Spleen (tissue), 11 donors: Measurements from ENCODE around the gene SLC11A1. TPM values are rescaled to one million over a fixed set of nuclear protein-coding genes. Genes with fewer than 3 reads are reported as not detected.

Experiments used
- DNase-seq: peaks from one replicate; pipeline ENCODE4 v3.0.0-alpha.2; 2020
- H3K27ac ChIP-seq, 8 donors: fragments of 200-600 bp; sonication (generic) in 7 of 8; 1 replicate in 4 of 8; 2 replicates in 4 of 8; pipeline versions ENCODE4 v1.5.0 to v1.8.0; 2016 to 2021; ENCODE audit warnings: inconsistent platforms in 4 of 8, mild to moderate bottlenecking in 4 of 8, moderate library complexity in 1 of 8
- H3K27me3 ChIP-seq, 7 donors: fragments of 200-600 bp; sonication (generic) in 6 of 7; replicated peaks in 1 of 7; 1 replicate in 4 of 7; 2 replicates in 3 of 7; pipeline versions ENCODE4 v1.5.0 to v1.8.0; 2016 to 2021; ENCODE audit warnings: inconsistent platforms in 3 of 7, mild to moderate bottlenecking in 1 of 7
- H3K36me3 ChIP-seq, 6 donors: fragments of 200-600 bp; sonication (generic) in 5 of 6; 1 replicate in 4 of 6; 2 replicates in 2 of 6; pipeline versions ENCODE4 v1.5.0 to v1.8.0; 2016 to 2021; ENCODE audit warnings: inconsistent platforms in 2 of 6
- H3K4me1 ChIP-seq, 6 donors: fragments of 200-600 bp; sonication (generic) in 5 of 6; 1 replicate in 3 of 6; 2 replicates in 3 of 6; pipeline versions ENCODE4 v1.5.0 to v1.8.0; 2016 to 2021; ENCODE audit warnings: inconsistent platforms in 3 of 6
- H3K4me3 ChIP-seq, 8 donors: fragments of 200-600 bp; sonication (generic) in 7 of 8; 1 replicate in 4 of 8; 2 replicates in 4 of 8; pipeline versions ENCODE4 v1.5.0 to v1.8.0; 2016 to 2021; ENCODE audit warnings: inconsistent platforms in 4 of 8, mild to moderate bottlenecking in 4 of 8, moderate library complexity in 2 of 8
- H3K9me3 ChIP-seq, 8 donors: fragments of 200-600 bp; sonication (generic) in 7 of 8; 1 replicate in 4 of 8; 2 replicates in 4 of 8; pipeline versions ENCODE4 v1.5.0 to v1.8.0; 2016 to 2021; ENCODE audit warnings: inconsistent platforms in 4 of 8
- CTCF ChIP-seq, 11 experiments: fragments of 200-600 bp in 7 of 11; fragments of 450-650 bp in 4 of 11; sonication (generic) in 4 of 11; IDR thresholded peaks in 8 of 11; conservative IDR thresholded peaks in 3 of 11; 1 replicate in 7 of 11; 2 replicates in 4 of 11; pipeline versions ENCODE4 v1.4.0 to v1.8.0; 2016 to 2021; ENCODE audit warnings: antibody characterized with exemption in 11 of 11, inconsistent platforms in 4 of 11, mild to moderate bottlenecking in 1 of 11
- POLR2A ChIP-seq, 3 donors: fragments of 450-650 bp; IDR thresholded peaks; one replicate each; pipeline ENCODE4 v1.5.1; 2017; ENCODE audit warnings: antibody characterized with exemption in 3 of 3, mild to moderate bottlenecking in 1 of 3
- POLR2AphosphoS5 ChIP-seq, 3 donors: sonication (generic); formaldehyde crosslinking; IDR thresholded peaks; one replicate each; pipeline ENCODE4 v1.5.1; 2017; ENCODE audit warnings: antibody characterized with exemption in 3 of 3
- WGBS, 5 donors: extraction: QIAGEN DNeasy Blood & Tissue Kit in 3 of 5; methylation state at CpG; one replicate each; pipeline versions ENCODE4 v1.1.5 to v1.1.7; 2013 to 2018; 5-methylcytosine and 5-hydroxymethylcytosine counted together
- intact Hi-C: fragments of 100-400 bp; cut with DNase I; formaldehyde crosslinking; loops from one replicate; pipeline ENCODE4 v1.15.0; 2023; ENCODE audit warnings: low total_unique reads
- polyA plus RNA-seq, 3 donors: library from polyadenylated mRNA; stranded (reverse); fragments of 200-250 nt; gene quantifications; one replicate each; pipeline ENCODE4 v1.2.1, GENCODE V29; 2013
- total RNA-seq, 7 donors: library from RNA; depleted of rRNA in 3 of 7; stranded (reverse); fragments of >200 nt in 3 of 7; fragmentation: NEBNext Ultra II Directional in 4 of 7; extraction: Animal tissue kit (Norgen Biotek cat#: 25700) in 4 of 7; gene quantifications; one replicate each; pipeline versions ENCODE4 v1.1.0 to v1.2.1, GENCODE V29; 2016 to 2021
- donor health status: healthy with polysubstance abuse.
- donor health status: DM: no; HTN: no; CAD: no; lungs with moderate emphysema.
- donor health status: DM: no; HTN: no; CAD: no.
- donor health status: Bipolar disorder and iron deficiency.
- donor health status: healthy.
- donor health status: DM: no; HTN: no; CAD: no.
- donor health status: DM: yes; HTN: yes; CAD: no.

SLC11A1 gene
- total and polyA plus RNA-seq, 10 donors: 6.2 to 576 (median 88.0) TPM

- Histone ChIP-seq H3K4me3 (peak overlapping the region in 1 of 8 donors; percentile 35), H3K36me3 (no peaks in the 10 kb centered on the region), H3K27ac (peak overlapping the region in 7 of 8 donors; percentile 29 to 87 (median 79)), H3K9me3 (no peaks in the 10 kb centered on the region), H3K4me1 (peaks cover 0 to 24% (median 0%) of the 10 kb centered on the region in 6 donors), H3K27me3 (no peaks in the 10 kb centered on the region)
- peak in 1 of 3 donors; percentile 84 for TF ChIP-seq POLR2AphosphoS5 (IDR thresholded peaks at IDR 0.05)
- no peak for TF ChIP-seq CTCF (IDR thresholded peaks at IDR 0.05 in 8 of 11, conservative IDR thresholded peaks at IDR 0.05 in 3 of 11)
- TF ChIP-seq POLR2A (IDR thresholded peaks at IDR 0.05): no peak
- no peak for DNase-seq
- intact Hi-C loops: no loop called here
- WGBS, 5 donors: 66 to 75% (median 73%) methylated on average over 5 of the region's 5 CpGs
Observed at GRCh38 chr2:218378053-218378452, 4.0 kb upstream of the SLC11A1 start.

- 90 to 98% (median 93%) methylated on average over 4 to 6 of the region's 6 CpGs for WGBS, 5 donors
- H3K9me3 ChIP-seq: no peaks in the 10 kb centered on the region
- peaks cover 0 to 52% (median 11%) of the 10 kb centered on the region in 6 donors for H3K4me1 ChIP-seq
- peak overlapping the region in 5 of 8 donors; percentile 11 to 62 (median 39) for H3K4me3 ChIP-seq
- H3K36me3 ChIP-seq: peaks cover 0 to 39% (median 0%) of the 10 kb centered on the region in 6 donors
- peaks cover 0 to 6% (median 0%) of the 10 kb centered on the region in 7 donors for H3K27me3 ChIP-seq
- TF ChIP-seq POLR2A (IDR thresholded peaks at IDR 0.05) (no peak), CTCF (IDR thresholded peaks at IDR 0.05 in 8 of 11, conservative IDR thresholded peaks at IDR 0.05 in 3 of 11) (no peak), POLR2AphosphoS5 (IDR thresholded peaks at IDR 0.05) (no peak)
- DNase-seq: no peak
- H3K27ac ChIP-seq: peak overlapping the region in 7 of 8 donors; percentile 76 to 95 (median 87)
- intact Hi-C loops: no loop called here
Observed at GRCh38 chr2:218382785-218383184, 712 bp downstream of the SLC11A1 start.

GRCh38 chr2:218383892-218384519, 1.9 kb downstream of the SLC11A1 start:
- H3K9me3 ChIP-seq: no peaks in the 10 kb centered on the region
- H3K4me3 ChIP-seq: peak overlapping the region in 5 of 8 donors; percentile 11 to 62 (median 39)

GRCh38 chr2:218384975-218385374, 2.9 kb downstream of the SLC11A1 start:
- peaks cover 0 to 11% (median 0%) of the 10 kb centered on the region in 7 donors for H3K27me3 ChIP-seq
- peaks cover 0 to 61% (median 0%) of the 10 kb centered on the region in 6 donors for H3K36me3 ChIP-seq
- 78 to 91% (median 85%) methylated on average over 9 of the region's 9 CpGs for WGBS, 5 donors
- DNase-seq: no peak
- no peaks in the 10 kb centered on the region for H3K9me3 ChIP-seq
- intact Hi-C loops: no loop called here
- peaks cover 0 to 63% (median 16%) of the 10 kb centered on the region in 6 donors for H3K4me1 ChIP-seq
- peak overlapping the region in 3 of 8 donors; percentile 39 to 62 (median 42) for H3K4me3 ChIP-seq
- TF ChIP-seq POLR2A (IDR thresholded peaks at IDR 0.05): no peak
- peak in 2 of 3 donors; percentile 11 to 61 for TF ChIP-seq POLR2AphosphoS5 (IDR thresholded peaks at IDR 0.05)
- peak overlapping the region in 2 of 8 donors; percentile 93 to 95 for H3K27ac ChIP-seq

More at GRCh38 chr2:218383892-218384519, 1.9 kb downstream of the SLC11A1 start:
- peak; percentile 73 for DNase-seq
- peaks cover 0 to 11% (median 0%) of the 10 kb centered on the region in 7 donors for H3K27me3 ChIP-seq
- TF ChIP-seq POLR2AphosphoS5 (IDR thresholded peaks at IDR 0.05) (peak in 2 of 3 donors; percentile 35 to 70), POLR2A (IDR thresholded peaks at IDR 0.05) (no peak)
- H3K27ac ChIP-seq: peak overlapping the region in 4 of 8 donors; percentile 87 to 95 (median 92)
- peaks cover 0 to 51% (median 0%) of the 10 kb centered on the region in 6 donors for H3K36me3 ChIP-seq
- intact Hi-C loops: no loop called here
- peaks cover 0 to 55% (median 16%) of the 10 kb centered on the region in 6 donors for H3K4me1 ChIP-seq
- 83 to 96% (median 89%) methylated on average over 9 to 10 of the region's 10 CpGs for WGBS, 5 donors
